HepG2 (cell line): ENCODE measurements around the gene GNA14. TPM values are rescaled to one million over a fixed set of nuclear protein-coding genes. Genes with fewer than 3 reads are reported as not detected.

ENCODE experiments used
- polyA plus RNA-seq, 8 experiments: library from polyadenylated mRNA; depleted of rRNA in 3 of 8; stranded (reverse) in 7 of 8; unstranded in 1 of 8; fragments of >200 nt; fragmentation: Illumina TruSeq in 4 of 8; extraction: Trizol in 4 of 8; gene quantifications; 2 replicates each; pipeline versions ENCODE4 v1.2.1 to v1.2.3, GENCODE V29; 2011 to 2016; ENCODE audit warnings: low read depth in 4 of 8, missing spikeins in 1 of 8, mixed read lengths in 1 of 8; ENCODE audit not compliant: insufficient read depth in 1 of 8
- small RNA-seq, 3 experiments: library from RNA; depleted of rRNA; stranded (forward); fragments of <200 nt; gene quantifications; one replicate each; pipeline ENCODE3, GENCODE V24; 2012; ENCODE audit warnings: low read depth in 2 of 3, low replicate concordance in 1 of 3; ENCODE audit not compliant: insufficient read length in 3 of 3, insufficient read depth in 2 of 3
- total RNA-seq, 5 experiments: library from RNA; depleted of rRNA; stranded (reverse); fragments of >200 nt; fragmentation: Illumina TruSeq; extraction: Trizol; gene quantifications; 2 replicates each; pipeline ENCODE4 v1.2.3, GENCODE V29; 2016; ENCODE audit warnings: low read depth in 1 of 5

GNA14 gene
- total and polyA plus RNA-seq, 2 of the 13 experiments (the other 11 are each of a cell fraction or from before 2014, with no cell fraction given), result not detected

Small RNAs within 50 kb of the gene (small RNA-seq; reads per million reads assigned to genes)
- 0 reads per million in 3 experiments for gene RNU6-1303P
